WTC11 (cell line): ENCODE data around the gene ACOX3.

Experiments
- ATF1 ChIP-seq: sonication (generic); formaldehyde crosslinking; IDR thresholded peaks from 2 replicates; pipeline ENCODE4 v1.8.1; 2023; ENCODE audit warnings: mild to moderate bottlenecking, moderate library complexity, missing genetic modification reagents
- ATF3 ChIP-seq: sonication (generic); formaldehyde crosslinking; conservative IDR thresholded peaks from 2 replicates; pipeline ENCODE4 v1.8.1; 2022; ENCODE audit warnings: mild to moderate bottlenecking, missing genetic modification reagents
- CREB1 ChIP-seq: sonication (generic); formaldehyde crosslinking; IDR thresholded peaks from 2 replicates; pipeline ENCODE4 v1.8.0; 2023; ENCODE audit warnings: mild to moderate bottlenecking, missing genetic modification reagents
- FOXP4 ChIP-seq: sonication (generic); formaldehyde crosslinking; IDR thresholded peaks from 2 replicates; pipeline ENCODE4 v1.8.0; 2022; ENCODE audit warnings: mild to moderate bottlenecking, missing genetic modification reagents
- KAT7 ChIP-seq: sonication (generic); formaldehyde crosslinking; IDR thresholded peaks from 2 replicates; pipeline ENCODE4 v1.8.1; 2023; ENCODE audit warnings: missing genetic modification reagents, mild to moderate bottlenecking, borderline replicate concordance
- SMAD3 ChIP-seq: sonication (generic); formaldehyde crosslinking; IDR thresholded peaks from 2 replicates; pipeline ENCODE4 v1.8.0; 2022; ENCODE audit warnings: missing genetic modification reagents, mild to moderate bottlenecking, borderline replicate concordance
- USF1 ChIP-seq: sonication (generic); formaldehyde crosslinking; IDR thresholded peaks from 2 replicates; pipeline ENCODE4 v1.8.0; 2022; ENCODE audit warnings: mild to moderate bottlenecking, missing genetic modification reagents
- ZNF138 ChIP-seq: sonication (generic); formaldehyde crosslinking; conservative IDR thresholded peaks from 2 replicates; pipeline ENCODE4 v1.8.1; 2022; ENCODE audit warnings: mild to moderate bottlenecking, moderate library complexity, missing genetic modification reagents
- ZNF512 ChIP-seq: sonication (generic); formaldehyde crosslinking; IDR thresholded peaks from 2 replicates; pipeline ENCODE4 v1.8.1; 2022; ENCODE audit warnings: missing genetic modification reagents, borderline replicate concordance
- TF ChIP-seq, protein P1 (sequence below): fragments of 200-600 bp; IDR thresholded peaks from 2 replicates; pipeline ENCODE4 v1.8.0; 2022; ENCODE audit warnings: antibody characterized with exemption
- TF ChIP-seq, protein P2 (sequence below): sonication (generic); formaldehyde crosslinking; IDR thresholded peaks from 2 replicates; pipeline ENCODE4 v1.8.1; 2023; ENCODE audit warnings: mild to moderate bottlenecking, moderate library complexity, missing genetic modification reagents
- TF ChIP-seq, protein P3 (sequence below): sonication (generic); formaldehyde crosslinking; IDR thresholded peaks from 2 replicates; pipeline ENCODE4 v1.8.1; 2023; ENCODE audit warnings: mild to moderate bottlenecking, missing genetic modification reagents, moderate library complexity

GRCh38 chr4:8475751-8476575, 35.4 kb upstream of the ACOX3 start:
- no peak for TF ChIP-seq CREB1
- TF ChIP-seq, protein P1, sequence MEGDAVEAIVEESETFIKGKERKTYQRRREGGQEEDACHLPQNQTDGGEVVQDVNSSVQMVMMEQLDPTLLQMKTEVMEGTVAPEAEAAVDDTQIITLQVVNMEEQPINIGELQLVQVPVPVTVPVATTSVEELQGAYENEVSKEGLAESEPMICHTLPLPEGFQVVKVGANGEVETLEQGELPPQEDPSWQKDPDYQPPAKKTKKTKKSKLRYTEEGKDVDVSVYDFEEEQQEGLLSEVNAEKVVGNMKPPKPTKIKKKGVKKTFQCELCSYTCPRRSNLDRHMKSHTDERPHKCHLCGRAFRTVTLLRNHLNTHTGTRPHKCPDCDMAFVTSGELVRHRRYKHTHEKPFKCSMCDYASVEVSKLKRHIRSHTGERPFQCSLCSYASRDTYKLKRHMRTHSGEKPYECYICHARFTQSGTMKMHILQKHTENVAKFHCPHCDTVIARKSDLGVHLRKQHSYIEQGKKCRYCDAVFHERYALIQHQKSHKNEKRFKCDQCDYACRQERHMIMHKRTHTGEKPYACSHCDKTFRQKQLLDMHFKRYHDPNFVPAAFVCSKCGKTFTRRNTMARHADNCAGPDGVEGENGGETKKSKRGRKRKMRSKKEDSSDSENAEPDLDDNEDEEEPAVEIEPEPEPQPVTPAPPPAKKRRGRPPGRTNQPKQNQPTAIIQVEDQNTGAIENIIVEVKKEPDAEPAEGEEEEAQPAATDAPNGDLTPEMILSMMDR, result no peak
- no peak for TF ChIP-seq ATF3 (CRISPR knock-in tag)
- TF ChIP-seq ATF1 (CRISPR knock-in tag), result no peak
- TF ChIP-seq ZNF138, result no peak
- no peak for TF ChIP-seq USF1 (CRISPR knock-in tag)
- TF ChIP-seq, protein P2, sequence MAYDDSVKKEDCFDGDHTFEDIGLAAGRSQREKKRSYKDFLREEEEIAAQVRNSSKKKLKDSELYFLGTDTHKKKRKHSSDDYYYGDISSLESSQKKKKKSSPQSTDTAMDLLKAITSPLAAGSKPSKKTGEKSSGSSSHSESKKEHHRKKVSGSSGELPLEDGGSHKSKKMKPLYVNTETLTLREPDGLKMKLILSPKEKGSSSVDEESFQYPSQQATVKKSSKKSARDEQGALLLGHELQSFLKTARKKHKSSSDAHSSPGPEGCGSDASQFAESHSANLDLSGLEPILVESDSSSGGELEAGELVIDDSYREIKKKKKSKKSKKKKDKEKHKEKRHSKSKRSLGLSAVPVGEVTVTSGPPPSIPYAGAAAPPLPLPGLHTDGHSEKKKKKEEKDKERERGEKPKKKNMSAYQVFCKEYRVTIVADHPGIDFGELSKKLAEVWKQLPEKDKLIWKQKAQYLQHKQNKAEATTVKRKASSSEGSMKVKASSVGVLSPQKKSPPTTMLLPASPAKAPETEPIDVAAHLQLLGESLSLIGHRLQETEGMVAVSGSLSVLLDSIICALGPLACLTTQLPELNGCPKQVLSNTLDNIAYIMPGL (CRISPR knock-in tag), result no peak
- TF ChIP-seq, protein P3, sequence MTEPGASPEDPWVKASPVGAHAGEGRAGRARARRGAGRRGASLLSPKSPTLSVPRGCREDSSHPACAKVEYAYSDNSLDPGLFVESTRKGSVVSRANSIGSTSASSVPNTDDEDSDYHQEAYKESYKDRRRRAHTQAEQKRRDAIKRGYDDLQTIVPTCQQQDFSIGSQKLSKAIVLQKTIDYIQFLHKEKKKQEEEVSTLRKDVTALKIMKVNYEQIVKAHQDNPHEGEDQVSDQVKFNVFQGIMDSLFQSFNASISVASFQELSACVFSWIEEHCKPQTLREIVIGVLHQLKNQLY (CRISPR knock-in tag), result no peak
- no peak for TF ChIP-seq KAT7
- TF ChIP-seq SMAD3, result no peak
- TF ChIP-seq FOXP4 (CRISPR knock-in tag), result no peak
- TF ChIP-seq ZNF512 (CRISPR knock-in tag), result no peak
